HG02973 (cell line): ENCODE measurements around the gene NRAP.

Experiments used
- ATAC-seq: cut with Tn5 transposase; IDR thresholded peaks from one replicate; pipeline ENCODE4 v1.9.1; 2021; ENCODE audit warnings: moderate library complexity; ENCODE audit not compliant: unreplicated experiment

The NRAP gene

GRCh38 chr10:113566888-113567287 is 97.0 kb downstream of the NRAP start:
- ATAC-seq = no peak

- no peak for ATAC-seq
Observed at GRCh38 chr10:113565364-113565763, 98.5 kb downstream of the NRAP start.

GRCh38 chr10:113563306-113564088 is 100.3 kb downstream of the NRAP start:
- peak; percentile 95 for ATAC-seq

GRCh38 chr10:113562704-113563103 is 101.1 kb downstream of the NRAP start:
- no peak for ATAC-seq

- ATAC-seq = no peak
Observed at GRCh38 chr10:113562069-113562468, 101.8 kb downstream of the NRAP start.

GRCh38 chr10:113561214-113561613 is 102.6 kb downstream of the NRAP start:
- no peak for ATAC-seq

- ATAC-seq = no peak
Observed at GRCh38 chr10:113560071-113560470, 103.8 kb downstream of the NRAP start.

- no peak for ATAC-seq
Observed at GRCh38 chr10:113557903-113558321, 105.9 kb downstream of the NRAP start.

GRCh38 chr10:113557424-113557862 is 106.4 kb downstream of the NRAP start:
- ATAC-seq = no peak

- no peak for ATAC-seq
Observed at GRCh38 chr10:113555751-113556150, 108.1 kb downstream of the NRAP start.

GRCh38 chr10:113555245-113555644 is 108.6 kb downstream of the NRAP start:
- no peak for ATAC-seq

- ATAC-seq = no peak
Observed at GRCh38 chr10:113554214-113554613, 109.6 kb downstream of the NRAP start.

GRCh38 chr10:113553149-113553548 is 110.7 kb downstream of the NRAP start:
- no peak for ATAC-seq

GRCh38 chr10:113552701-113553100 is 111.1 kb downstream of the NRAP start, which contains the start of gene HABP2:
Gene HABP2 (plus strand): TSS chr10:113553053. CDS start chr10:113553122, 69 bp downstream.
- ATAC-seq = no peak

GRCh38 chr10:113552014-113552413 is 111.8 kb downstream of the NRAP start:
- no peak for ATAC-seq

GRCh38 chr10:113550365-113550764 is 113.5 kb downstream of the NRAP start:
- ATAC-seq = no peak

GRCh38 chr10:113549856-113550255 is 114.0 kb downstream of the NRAP start:
- no peak for ATAC-seq

- no peak for ATAC-seq
Observed at GRCh38 chr10:113547426-113547825, 116.4 kb downstream of the NRAP start.

- ATAC-seq = no peak
Observed at GRCh38 chr10:113544392-113544791, 119.4 kb downstream of the NRAP start.

GRCh38 chr10:113543107-113543955 is 120.5 kb downstream of the NRAP start:
- ATAC-seq = no peak

GRCh38 chr10:113541549-113541927 is 122.3 kb downstream of the NRAP start:
- no peak for ATAC-seq
